ENCODE data around the gene ERO1B.

The ERO1B gene

GRCh38 chr1:236168716-236169429 lies 112.9 kb downstream of the ERO1B start:
- peak; percentile 33 for TF ChIP-seq CTCF (IDR thresholded peaks at IDR 0.05; ENCODE audit: low read depth, low read length, missing control alignments)
- no peak for DNase-seq (ENCODE audit: low read depth)
- no peak overlapping the region for H3K4me3 ChIP-seq (ENCODE audit: low read depth, low read length)

- TF ChIP-seq CTCF (IDR thresholded peaks at IDR 0.05; ENCODE audit: low read depth, low read length, missing control alignments), result no peak
- DNase-seq (ENCODE audit: low read depth), result no peak
- no peak overlapping the region for H3K4me3 ChIP-seq (ENCODE audit: low read depth, low read length)
Measured at GRCh38 chr1:236167578-236167977, 114.2 kb downstream of the ERO1B start.

- no peak for DNase-seq (ENCODE audit: low read depth)
- TF ChIP-seq CTCF (IDR thresholded peaks at IDR 0.05; ENCODE audit: low read depth, low read length, missing control alignments), result no peak
- H3K4me3 ChIP-seq (ENCODE audit: low read depth, low read length), result no peak overlapping the region
Measured at GRCh38 chr1:236167154-236167553, 114.6 kb downstream of the ERO1B start.

GRCh38 chr1:236166041-236166440 lies 115.7 kb downstream of the ERO1B start:
- H3K4me3 ChIP-seq (ENCODE audit: low read depth, low read length), result no peak overlapping the region
- no peak for DNase-seq (ENCODE audit: low read depth)
- no peak for TF ChIP-seq CTCF (IDR thresholded peaks at IDR 0.05; ENCODE audit: low read depth, low read length, missing control alignments)

Data from GM12864 (cell line).